Kidney (tissue), 14 donors: Measurements from ENCODE around the gene APLP2. TPM values are rescaled to one million over a fixed set of nuclear protein-coding genes. Genes with fewer than 3 reads are reported as not detected.

Experiments
- DNase-seq, 5 donors: peaks; one replicate each; pipeline ENCODE4 v3.0.0-alpha.2; 2013 to 2020
- FAIRE-seq: peaks from 2 replicates; lab custom pipeline; 2012; peaks lifted over from hg19 to GRCh38; lab: Jason Lieb, UNC
- H3K27ac ChIP-seq, 2 donors: one replicate each; pipeline ENCODE4 v1.7.0; 2013; ENCODE audit warnings: low read depth in 2 of 2, low read length in 2 of 2, inconsistent platforms in 1 of 2
- H3K27me3 ChIP-seq: one replicate; pipeline ENCODE4 v1.7.1; 2013; ENCODE audit warnings: low read length, inconsistent platforms; ENCODE audit not compliant: control insufficient read depth, insufficient read depth
- H3K36me3 ChIP-seq, 3 donors: one replicate each; pipeline versions ENCODE4 v1.7.0 to v1.7.1; 2013; ENCODE audit warnings: low read length in 3 of 3, control low read depth in 1 of 3, inconsistent platforms in 1 of 3; ENCODE audit not compliant: insufficient read depth in 3 of 3, control insufficient read depth in 2 of 3
- H3K4me1 ChIP-seq, 3 donors: one replicate each; pipeline versions ENCODE4 v1.7.0 to v1.7.1; 2013; ENCODE audit warnings: low read length in 3 of 3, inconsistent platforms in 1 of 3, low read depth in 1 of 3; ENCODE audit not compliant: control insufficient read depth in 2 of 3, insufficient read depth in 2 of 3
- H3K4me3 ChIP-seq, 3 donors: one replicate each; pipeline versions ENCODE4 v1.7.0 to v1.8.1; 2013; ENCODE audit warnings: low read length in 3 of 3, control low read depth in 1 of 3, inconsistent platforms in 1 of 3
- H3K9ac ChIP-seq, 3 donors: one replicate each; pipeline versions ENCODE4 v1.7.0 to v1.7.1; 2013; ENCODE audit warnings: low read length in 3 of 3, control low read depth in 1 of 3, inconsistent platforms in 1 of 3
- H3K9me3 ChIP-seq, 3 donors: one replicate each; pipeline versions ENCODE4 v1.7.0 to v1.7.1; 2013; ENCODE audit warnings: low read length in 3 of 3, control low read depth in 1 of 3, inconsistent platforms in 1 of 3; ENCODE audit not compliant: control insufficient read depth in 2 of 3, insufficient read depth in 1 of 3
- intact Hi-C: fragments of 100-400 bp; cut with DNase I; formaldehyde crosslinking; loops from one replicate; pipeline ENCODE4 v1.11.1; 2022
- polyA plus RNA-seq: library from polyadenylated mRNA; stranded (reverse); fragments of 350-450 nt; fragmentation: Illumina TruSeq; extraction: RNeasy Lipid Tissue Mini Kit (QIAGEN cat#74804); gene quantifications from one replicate; pipeline ENCODE4 v1.2.3, GENCODE V29; 2014; ENCODE audit warnings: low read depth, low replicate concordance; ENCODE audit not compliant: insufficient read depth
- total RNA-seq: library from RNA; stranded (reverse); fragmentation: NEBNext Ultra II Directional; extraction: Animal tissue kit (Norgen Biotek cat#: 25700); gene quantifications from one replicate; pipeline ENCODE4 v1.2.1, GENCODE V29; 2021
- TF ChIP-seq, protein P1 (sequence below): IDR thresholded peaks from 3 replicates; pipeline ENCODE4 v1.5.1; 2012; ENCODE audit warnings: mild to moderate bottlenecking, moderate library complexity, borderline replicate concordance; ENCODE audit not compliant: insufficient read depth; ENCODE audit errors: extremely low read depth
- donor health status: control.
- donor health status: control.
- donor health status: control.
- donor health status: control.
- donor health status: control.
- donor health status: DM: yes; HTN: yes; CAD: no.
- donor health status: Normal renal cell carcinoma (clear cell type).

Gene APLP2
- total and polyA plus RNA-seq, 2 donors from 2014 or later = 338 to 502 TPM

DNA sequence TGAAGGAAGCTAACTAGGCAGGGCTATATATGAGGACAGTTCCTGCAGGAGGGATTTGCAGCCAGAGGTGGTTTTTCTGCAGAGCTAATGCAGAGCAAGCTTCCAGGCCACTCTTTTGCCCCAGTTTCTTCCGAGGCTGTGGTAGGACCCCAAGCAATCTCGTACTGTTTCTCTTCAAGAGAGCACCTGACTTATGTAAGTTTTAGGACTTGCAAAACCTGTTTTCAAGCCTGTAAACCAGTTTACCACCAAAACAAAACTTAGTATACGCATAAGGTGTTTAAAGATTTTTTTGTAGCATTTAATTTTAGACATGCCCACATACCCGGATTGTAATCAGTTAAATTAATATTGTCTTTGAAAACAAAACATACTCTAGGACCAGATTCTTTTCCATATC lies 7.7 kb upstream of the APLP2 start:
- intact Hi-C loops = no loop called here
- no peak overlapping the region for H3K9ac ChIP-seq
- DNase-seq = peak in 2 of 5 donors; percentile 54

DNA sequence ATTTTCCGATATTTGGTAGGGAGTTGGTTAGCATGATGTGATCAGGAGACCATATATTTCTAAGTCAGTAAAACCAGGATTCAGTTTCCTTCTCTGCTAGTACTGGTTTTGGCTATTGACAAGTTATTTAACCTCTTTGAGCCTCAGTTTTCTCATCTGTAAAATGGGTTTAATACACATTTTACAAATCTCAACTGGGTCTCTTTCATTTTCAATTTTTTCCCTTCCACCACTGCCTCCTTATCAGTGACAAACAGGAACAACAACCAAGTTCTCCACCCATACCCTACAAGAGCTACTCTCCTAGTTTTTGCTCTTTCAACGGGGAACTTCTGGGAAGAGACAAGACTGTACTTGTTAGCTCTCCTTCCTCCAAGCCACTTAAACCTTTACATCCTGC lies 6.2 kb upstream of the APLP2 start:
- Histone ChIP-seq H3K9ac (no peak overlapping the region), H3K27ac (no peak overlapping the region), H3K36me3 (no peaks in the 10 kb centered on the region), H3K4me1 (peaks cover 0 to 5% (median 2%) of the 10 kb centered on the region in 3 donors), H3K27me3 (no peaks in the 10 kb centered on the region), H3K9me3 (no peaks in the 10 kb centered on the region), H3K4me3 (no peak overlapping the region)
- no peak for FAIRE-seq
- TF ChIP-seq, protein P1, sequence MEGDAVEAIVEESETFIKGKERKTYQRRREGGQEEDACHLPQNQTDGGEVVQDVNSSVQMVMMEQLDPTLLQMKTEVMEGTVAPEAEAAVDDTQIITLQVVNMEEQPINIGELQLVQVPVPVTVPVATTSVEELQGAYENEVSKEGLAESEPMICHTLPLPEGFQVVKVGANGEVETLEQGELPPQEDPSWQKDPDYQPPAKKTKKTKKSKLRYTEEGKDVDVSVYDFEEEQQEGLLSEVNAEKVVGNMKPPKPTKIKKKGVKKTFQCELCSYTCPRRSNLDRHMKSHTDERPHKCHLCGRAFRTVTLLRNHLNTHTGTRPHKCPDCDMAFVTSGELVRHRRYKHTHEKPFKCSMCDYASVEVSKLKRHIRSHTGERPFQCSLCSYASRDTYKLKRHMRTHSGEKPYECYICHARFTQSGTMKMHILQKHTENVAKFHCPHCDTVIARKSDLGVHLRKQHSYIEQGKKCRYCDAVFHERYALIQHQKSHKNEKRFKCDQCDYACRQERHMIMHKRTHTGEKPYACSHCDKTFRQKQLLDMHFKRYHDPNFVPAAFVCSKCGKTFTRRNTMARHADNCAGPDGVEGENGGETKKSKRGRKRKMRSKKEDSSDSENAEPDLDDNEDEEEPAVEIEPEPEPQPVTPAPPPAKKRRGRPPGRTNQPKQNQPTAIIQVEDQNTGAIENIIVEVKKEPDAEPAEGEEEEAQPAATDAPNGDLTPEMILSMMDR = no peak
- DNase-seq = no peak
- intact Hi-C loops = no loop called here

More for the DNA sequence above, 7.7 kb upstream of the APLP2 start:
- TF ChIP-seq, protein P1 = no peak
- no peaks in the 10 kb centered on the region for H3K27me3 ChIP-seq
- no peak overlapping the region for H3K4me3 ChIP-seq
- no peaks in the 10 kb centered on the region for H3K4me1 ChIP-seq
- no peaks in the 10 kb centered on the region for H3K9me3 ChIP-seq
- no peak for FAIRE-seq
- H3K27ac ChIP-seq = no peak overlapping the region
- no peaks in the 10 kb centered on the region for H3K36me3 ChIP-seq

DNA sequence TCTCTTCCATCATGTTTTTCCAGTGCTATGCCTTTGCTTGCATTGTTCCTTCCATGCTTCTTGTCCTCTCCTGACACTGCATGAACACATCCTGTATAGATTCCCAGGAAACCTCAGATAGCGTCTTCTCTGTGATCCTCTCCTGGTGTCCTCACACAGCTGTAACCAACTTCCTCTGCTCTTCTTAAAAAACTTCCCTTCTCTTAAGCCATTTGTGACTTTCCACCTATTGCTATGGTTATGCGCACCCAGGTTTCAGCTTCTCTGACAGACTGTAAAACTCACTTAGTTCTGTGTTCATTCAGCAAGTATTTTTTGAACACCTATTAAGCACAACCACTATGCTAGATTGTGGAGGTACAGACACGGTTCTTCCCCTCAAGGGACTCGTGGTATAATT lies 5.1 kb upstream of the APLP2 start:
- H3K36me3 ChIP-seq = no peaks in the 10 kb centered on the region
- FAIRE-seq (no peak), DNase-seq (no peak)
- H3K9ac ChIP-seq = no peak overlapping the region
- peaks cover 0 to 9% (median 5%) of the 10 kb centered on the region in 3 donors for H3K4me1 ChIP-seq
- no peak overlapping the region for H3K4me3 ChIP-seq
- no peak overlapping the region for H3K27ac ChIP-seq
- no peaks in the 10 kb centered on the region for H3K27me3 ChIP-seq
- TF ChIP-seq, protein P1 = no peak
- H3K9me3 ChIP-seq = no peaks in the 10 kb centered on the region
- intact Hi-C loops = no loop called here

DNA sequence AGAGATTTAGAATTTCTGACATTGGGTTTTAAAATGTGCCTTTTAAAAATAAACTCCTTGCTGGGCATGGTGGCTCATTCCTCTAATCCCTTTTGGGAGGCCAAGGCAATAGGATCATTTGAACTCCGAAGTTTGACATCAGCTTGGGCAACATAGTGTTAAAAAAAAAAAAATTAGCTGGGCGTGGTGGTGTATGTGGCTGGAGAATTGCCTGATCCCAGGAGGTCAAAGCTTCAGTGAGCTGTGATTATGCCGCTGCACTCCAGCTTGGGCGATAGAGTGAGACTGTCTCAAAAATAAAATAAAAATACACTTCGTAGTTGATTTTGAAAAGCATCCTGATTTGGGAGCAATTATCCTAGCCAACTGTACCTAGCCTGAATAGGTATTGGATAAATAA lies 3.4 kb upstream of the APLP2 start:
- Histone ChIP-seq H3K27me3 (no peaks in the 10 kb centered on the region), H3K9ac (no peak overlapping the region), H3K27ac (no peak overlapping the region), H3K4me3 (no peak overlapping the region), H3K9me3 (no peaks in the 10 kb centered on the region), H3K36me3 (no peaks in the 10 kb centered on the region), H3K4me1 (peaks cover 0 to 10% (median 5%) of the 10 kb centered on the region in 3 donors)
- TF ChIP-seq, protein P1 = no peak
- FAIRE-seq (no peak), DNase-seq (no peak)
- intact Hi-C loops = no loop called here
